GM18951 (cell line): ENCODE measurements around the gene FAM227A.
"Not testable (repeated sequence)": the region's sequence is repeated elsewhere in the genome, so short reads cannot be mapped to it uniquely, and the experiment has no call there.

Experiments
- POLR2A ChIP-seq: IDR thresholded peaks from 4 replicates; pipeline ENCODE4 v1.6.1; 2011; ENCODE audit warnings: mild to moderate bottlenecking; ENCODE audit not compliant: insufficient read length, insufficient read depth; ENCODE audit errors: extremely low read depth
- in situ Hi-C: fragments of 300-500 bp; cut with MboI; formaldehyde crosslinking; loops from one replicate; pipeline ENCODE4 v1.12.0; 2022; ENCODE audit warnings: low sequenced_read_pairs, mixed read lengths, inconsistent platforms; ENCODE audit not compliant: unreplicated experiment

FAM227A gene

GRCh38 chr22:38641476-38642040, 14.6 kb downstream of the FAM227A start:
- no peak for TF ChIP-seq POLR2A
- in situ Hi-C loops, result no loop called here

GRCh38 chr22:38638728-38639127, 17.5 kb downstream of the FAM227A start:
- no peak for TF ChIP-seq POLR2A
- in situ Hi-C loops, result no loop called here

GRCh38 chr22:38638216-38638615, 18.0 kb downstream of the FAM227A start:
- in situ Hi-C loops, result no loop called here
- TF ChIP-seq POLR2A, result no peak

GRCh38 chr22:38632528-38632927, 23.7 kb downstream of the FAM227A start:
- TF ChIP-seq POLR2A, result no peak
- in situ Hi-C loops, result no loop called here

GRCh38 chr22:38631724-38632123, 24.5 kb downstream of the FAM227A start:
- in situ Hi-C loops, result no loop called here

GRCh38 chr22:38629108-38629507, 27.1 kb downstream of the FAM227A start:
- TF ChIP-seq POLR2A, result no peak
- in situ Hi-C loops, result no loop called here

More at GRCh38 chr22:38631724-38632123, 24.5 kb downstream of the FAM227A start:
- TF ChIP-seq POLR2A, result no peak

- in situ Hi-C loops, result no loop called here
These were observed 27.7 kb downstream of the FAM227A start for GRCh38 chr22:38628444-38628843.

GRCh38 chr22:38623351-38623750, 32.8 kb downstream of the FAM227A start:
- no peak for TF ChIP-seq POLR2A
- in situ Hi-C loops, result no loop called here

More at GRCh38 chr22:38628444-38628843, 27.7 kb downstream of the FAM227A start:
- TF ChIP-seq POLR2A, result no peak

GRCh38 chr22:38618682-38619081, 37.5 kb downstream of the FAM227A start:
- in situ Hi-C loops, result no loop called here
- TF ChIP-seq POLR2A, result no peak

GRCh38 chr22:38618258-38618657, 37.9 kb downstream of the FAM227A start:
- in situ Hi-C loops, result no loop called here
- TF ChIP-seq POLR2A, result no peak

- in situ Hi-C loops, result not testable (repeated sequence)
These were observed 41.2 kb downstream of the FAM227A start for GRCh38 chr22:38615064-38615405.

GRCh38 chr22:38614332-38615063, 41.7 kb downstream of the FAM227A start:
- no peak for TF ChIP-seq POLR2A
- in situ Hi-C loops, result no loop called here

- no peak for TF ChIP-seq POLR2A
- in situ Hi-C loops, result no loop called here
These were observed 42.6 kb downstream of the FAM227A start for GRCh38 chr22:38613588-38613987.

- no peak for TF ChIP-seq POLR2A
- in situ Hi-C loops, result no loop called here
These were observed 43.8 kb downstream of the FAM227A start for GRCh38 chr22:38612217-38613006.
